ENCODE measurements around the gene SMARCA2.

Gene SMARCA2

DNA sequence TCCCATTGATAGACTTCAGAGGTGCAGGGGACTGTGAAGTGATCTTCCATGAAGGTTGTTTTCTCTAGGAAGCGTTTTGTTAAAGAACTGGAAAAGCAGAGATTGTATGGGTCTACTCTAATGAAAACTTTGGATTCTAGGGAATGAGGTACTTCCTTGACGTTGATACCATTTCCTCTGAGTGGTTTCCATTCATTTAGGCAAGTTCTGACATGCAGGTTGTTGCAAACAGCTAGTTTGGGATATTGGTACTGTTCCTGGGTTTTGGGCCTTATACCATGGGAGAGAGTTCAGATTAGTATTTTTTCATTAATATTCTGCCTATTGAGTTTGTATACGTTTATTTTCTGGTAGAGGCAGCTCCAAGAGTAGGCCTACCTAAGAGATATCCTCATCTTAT is 25.7 kb downstream of the SMARCA2 start:
- no peak for DNase-seq (ENCODE audit: low spot score)

DNA sequence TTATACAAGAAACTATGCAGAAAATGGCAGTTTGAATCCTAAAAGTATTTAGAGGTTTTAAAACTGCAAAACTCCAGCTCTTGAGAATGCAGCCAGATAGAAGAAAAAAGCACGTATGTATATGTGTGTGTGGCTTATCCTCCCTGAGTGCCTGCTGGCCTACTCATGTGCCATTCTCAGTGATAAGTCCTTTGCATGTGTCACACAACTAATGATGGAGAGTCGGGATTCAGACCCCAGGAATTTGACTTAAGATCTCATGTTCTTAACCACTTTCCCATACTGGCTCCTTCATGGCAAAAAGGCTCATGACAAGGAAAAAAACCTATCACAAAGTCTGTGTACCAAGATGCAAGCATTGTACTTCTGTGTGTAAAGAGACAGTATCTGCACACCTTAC is 26.6 kb downstream of the SMARCA2 start:
- no peak for DNase-seq (ENCODE audit: low spot score)

DNA sequence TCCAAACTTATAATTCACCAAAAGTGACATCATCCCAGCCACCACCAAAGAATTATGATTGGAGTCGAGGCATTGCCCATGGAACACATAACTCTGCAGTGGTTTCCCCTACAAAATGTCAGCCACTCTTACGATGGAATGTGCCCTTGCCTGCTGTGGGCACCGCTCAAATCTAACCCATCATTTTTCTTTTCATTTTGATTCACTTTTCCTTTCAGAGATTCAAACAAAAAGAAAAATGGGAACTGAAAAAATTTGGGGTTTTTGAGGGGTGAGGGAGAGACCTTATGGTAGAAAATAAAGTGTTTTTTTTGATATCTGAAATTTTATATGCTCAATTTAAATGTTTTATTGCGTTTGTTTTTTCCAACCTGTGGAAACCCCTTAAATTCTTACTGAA is 28.1 kb downstream of the SMARCA2 start:
- no peak for DNase-seq (ENCODE audit: low spot score)

DNA sequence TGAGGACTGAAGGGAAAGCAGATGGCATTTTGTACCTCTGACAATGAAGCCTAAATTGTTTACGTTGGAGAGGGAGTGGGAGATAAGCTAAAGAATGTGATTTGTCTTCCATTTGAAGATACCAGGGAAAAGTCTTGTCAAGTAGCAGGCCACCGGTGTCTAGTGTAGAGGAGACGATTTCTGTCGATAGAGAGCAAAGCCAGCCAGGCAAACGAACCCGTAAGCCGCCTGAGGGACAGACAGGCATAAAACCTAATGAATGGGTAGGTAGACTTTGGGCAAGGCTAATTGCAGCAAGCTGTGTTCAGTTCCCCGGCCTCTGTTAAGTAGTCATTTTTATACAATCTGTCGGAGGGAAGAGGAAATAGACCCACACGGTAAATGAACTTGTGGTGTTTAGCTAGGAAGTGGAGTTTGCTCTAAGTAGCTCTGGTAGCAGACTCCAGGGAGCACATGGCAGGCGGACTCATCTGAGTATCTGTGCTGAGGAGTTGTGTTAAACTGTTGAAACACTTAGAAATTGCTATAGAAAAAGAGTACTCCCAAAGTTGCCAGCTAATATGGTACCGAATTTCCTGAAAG is 28.8 kb downstream of the SMARCA2 start:
- DNase-seq (ENCODE audit: low spot score), result no peak

DNA sequence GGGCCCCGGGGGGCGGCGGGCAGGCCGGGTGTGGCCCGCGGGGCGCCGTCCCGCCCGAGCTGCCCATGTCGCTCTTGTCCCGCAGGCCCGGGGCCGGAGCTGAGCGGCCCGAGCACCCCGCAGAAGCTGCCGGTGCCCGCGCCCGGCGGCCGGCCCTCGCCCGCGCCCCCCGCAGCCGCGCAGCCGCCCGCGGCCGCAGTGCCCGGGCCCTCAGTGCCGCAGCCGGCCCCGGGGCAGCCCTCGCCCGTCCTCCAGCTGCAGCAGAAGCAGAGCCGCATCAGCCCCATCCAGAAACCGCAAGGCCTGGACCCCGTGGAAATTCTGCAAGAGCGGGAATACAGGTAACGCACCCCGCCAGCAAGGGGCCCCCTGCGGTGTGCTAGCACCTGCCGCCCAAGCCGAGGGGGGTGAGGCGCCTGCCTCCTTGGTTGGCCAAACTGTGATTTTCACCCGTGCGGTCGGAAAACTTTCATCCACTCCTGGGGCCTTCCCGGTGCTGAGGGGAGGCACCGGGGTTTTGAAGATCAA is 32.1 kb downstream of the SMARCA2 start:
- no peak for DNase-seq (ENCODE audit: low spot score)

DNA sequence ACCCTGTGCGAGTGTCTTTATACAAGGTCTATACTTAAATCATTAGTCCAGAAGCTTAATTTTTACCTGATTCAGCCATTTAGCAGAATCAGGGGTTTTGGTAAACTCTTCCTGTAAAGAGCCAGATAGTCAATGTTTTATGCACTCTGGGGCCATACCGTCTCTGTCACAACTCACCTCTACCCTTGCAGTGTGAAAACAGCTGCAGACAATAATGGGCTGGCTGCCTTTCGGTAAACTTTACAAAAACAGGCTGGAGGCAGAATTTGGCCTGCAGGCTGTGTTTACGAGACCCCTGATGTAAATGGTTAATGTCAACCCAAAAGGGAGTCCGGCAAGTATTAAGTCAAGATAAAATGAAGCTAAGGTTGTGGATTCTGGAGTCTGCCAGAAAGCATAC is 32.8 kb downstream of the SMARCA2 start:
- no peak for DNase-seq (ENCODE audit: low spot score)

DNA sequence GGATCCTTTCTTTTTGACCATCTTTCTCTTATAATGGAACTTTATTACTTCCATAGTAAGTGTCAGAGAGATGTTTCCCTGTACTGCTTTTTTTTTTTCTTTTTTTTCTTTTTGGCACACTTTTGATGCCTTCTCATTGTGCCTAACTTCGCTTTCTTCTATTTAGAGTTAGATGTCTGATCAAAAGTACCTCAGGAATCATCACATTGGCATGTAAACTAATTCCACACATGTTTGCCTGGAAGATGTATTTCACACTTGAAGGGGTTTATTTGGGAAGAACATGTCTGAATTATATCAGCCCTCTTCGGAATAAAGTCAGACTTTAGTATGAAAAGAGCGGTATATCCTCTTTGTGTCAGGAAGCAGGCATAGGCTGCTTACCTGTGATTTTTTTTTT is 35.1 kb downstream of the SMARCA2 start:
- no peak for DNase-seq (ENCODE audit: low spot score)

DNA sequence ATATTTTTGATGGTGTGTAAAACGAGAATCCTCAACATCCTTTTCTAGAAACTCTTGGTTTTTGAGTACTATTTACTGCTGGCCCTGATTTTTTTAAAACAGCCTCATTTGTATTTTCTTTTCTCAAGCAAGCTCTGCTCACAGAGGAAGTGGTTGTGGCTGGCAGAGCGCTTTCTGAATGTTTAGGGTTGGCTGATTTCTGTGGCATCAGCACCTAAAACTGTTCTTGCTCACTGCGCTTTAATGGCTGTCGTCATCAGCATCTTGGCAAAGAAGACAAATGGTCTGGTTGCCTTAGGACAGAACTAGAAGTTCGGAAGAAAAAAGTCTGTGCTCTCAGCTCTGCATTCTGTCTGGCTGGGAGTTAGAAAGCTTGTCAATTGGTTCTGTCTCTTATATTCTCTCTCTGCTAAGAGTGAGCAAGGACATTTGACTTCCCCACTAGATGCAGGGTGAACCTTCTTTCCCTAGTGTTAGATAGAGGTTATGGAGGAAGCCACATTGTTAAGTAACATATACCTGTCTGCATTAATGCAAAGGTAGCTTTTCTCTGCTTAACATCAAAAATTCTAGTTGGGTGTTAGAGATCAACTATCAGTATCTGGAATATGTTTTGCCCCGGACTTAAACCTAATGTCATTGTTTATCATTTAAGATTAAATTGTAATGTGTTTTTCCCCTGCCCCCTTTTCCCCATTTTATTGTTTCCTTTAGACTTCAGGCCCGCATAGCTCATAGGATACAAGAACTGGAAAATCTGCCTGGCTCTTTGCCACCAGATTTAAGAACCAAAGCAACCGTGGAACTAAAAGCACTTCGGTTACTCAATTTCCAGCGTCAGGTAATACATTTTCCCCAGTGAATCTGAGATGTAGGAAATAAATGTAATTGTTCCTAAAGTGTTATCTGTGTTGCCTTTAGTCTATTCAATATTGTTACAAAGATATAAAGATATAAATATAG is 39.0 kb downstream of the SMARCA2 start:
- no peak for DNase-seq (ENCODE audit: low spot score)

DNA sequence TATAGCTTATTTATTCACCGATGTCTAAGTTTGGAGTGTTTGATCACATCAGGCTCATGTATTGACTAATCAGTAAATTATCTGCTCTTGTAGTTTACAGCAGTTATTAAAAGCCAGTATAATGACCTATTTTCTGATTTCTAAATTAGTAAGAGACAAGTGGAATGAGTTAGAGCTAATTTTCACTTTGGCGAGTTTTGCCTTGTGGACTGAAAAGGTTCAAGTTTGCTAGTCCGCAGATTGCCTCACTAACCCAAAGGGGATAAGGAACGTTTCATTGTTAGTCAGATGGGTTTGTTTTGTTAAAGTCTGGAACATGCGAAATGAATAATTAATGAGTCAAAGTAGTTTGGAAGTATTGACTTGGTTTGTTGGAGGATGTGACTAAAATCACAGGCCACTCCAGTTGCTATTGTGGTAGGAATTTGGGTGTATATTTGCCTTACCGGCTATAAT is 40.1 kb downstream of the SMARCA2 start:
- DNase-seq (ENCODE audit: low spot score), result no peak

DNA sequence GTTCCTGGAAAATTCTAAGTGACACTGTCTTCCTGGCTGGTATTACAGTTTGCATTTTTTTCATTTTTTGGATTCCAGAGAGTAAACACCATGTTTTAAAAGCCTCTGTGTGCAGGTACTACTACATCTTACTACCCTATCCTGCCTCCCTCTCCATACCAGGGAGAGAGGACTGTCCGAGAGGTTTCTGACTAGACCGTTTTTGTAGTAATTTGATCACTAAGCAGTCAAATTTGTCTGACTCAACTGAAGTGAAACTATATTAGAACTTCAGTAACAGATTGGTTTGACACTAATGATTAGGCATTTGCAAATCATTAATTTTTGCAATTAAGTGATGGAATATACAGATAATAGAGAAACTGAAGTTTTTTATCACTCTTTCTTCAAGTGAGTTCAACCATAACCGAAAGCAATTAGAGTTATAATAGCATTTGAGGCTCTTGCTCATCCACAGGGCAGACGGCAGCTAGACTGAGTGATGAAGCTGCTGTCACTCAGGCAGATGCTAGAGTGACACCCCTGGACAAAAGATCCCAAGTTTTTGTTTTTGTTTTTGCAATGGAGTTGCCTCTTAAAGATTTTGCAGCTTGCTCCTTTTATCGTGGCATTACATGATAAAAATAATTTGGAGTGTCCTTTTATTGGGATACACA is 44.3 kb downstream of the SMARCA2 start:
- no peak for DNase-seq (ENCODE audit: low spot score)

DNA sequence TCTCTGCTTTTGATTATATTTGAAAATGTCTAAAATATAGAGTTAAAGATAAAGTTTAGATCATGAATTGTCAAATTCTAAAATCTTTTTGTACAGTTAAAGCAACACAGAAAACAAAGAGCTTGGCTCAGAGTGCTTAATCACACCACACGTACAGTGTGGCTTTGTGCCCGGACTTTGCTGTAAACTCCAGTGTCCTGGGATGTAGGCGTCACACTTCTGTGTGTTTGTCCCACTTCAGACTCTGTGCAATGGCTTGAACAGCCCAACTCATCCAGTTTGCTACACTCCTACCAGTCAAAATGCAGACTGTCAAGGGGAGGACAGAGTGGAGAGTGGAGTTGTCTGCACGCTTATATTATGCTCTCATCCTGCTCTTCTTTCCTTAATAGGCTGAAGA is 45.3 kb downstream of the SMARCA2 start:
- DNase-seq (ENCODE audit: low spot score), result no peak

DNA sequence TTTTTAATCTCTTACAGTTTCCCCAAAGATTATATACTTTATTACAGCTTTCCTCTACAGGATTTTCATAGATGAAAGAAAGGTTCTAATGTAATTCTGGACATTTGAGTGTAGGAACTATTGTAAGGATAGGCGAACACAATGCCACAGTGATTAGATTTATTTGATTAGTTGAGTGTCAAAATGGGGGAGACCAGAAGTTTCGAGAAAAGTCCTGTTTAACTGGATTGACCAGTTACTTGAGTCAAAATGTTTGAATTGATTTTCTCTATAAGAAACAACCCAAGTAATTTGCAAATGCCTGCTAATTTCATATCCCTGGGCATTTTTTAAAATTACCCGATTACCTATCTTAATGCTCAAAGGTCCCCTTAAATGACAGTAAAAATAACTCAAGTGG is 50.6 kb downstream of the SMARCA2 start:
- DNase-seq (ENCODE audit: low spot score), result no peak

DNA sequence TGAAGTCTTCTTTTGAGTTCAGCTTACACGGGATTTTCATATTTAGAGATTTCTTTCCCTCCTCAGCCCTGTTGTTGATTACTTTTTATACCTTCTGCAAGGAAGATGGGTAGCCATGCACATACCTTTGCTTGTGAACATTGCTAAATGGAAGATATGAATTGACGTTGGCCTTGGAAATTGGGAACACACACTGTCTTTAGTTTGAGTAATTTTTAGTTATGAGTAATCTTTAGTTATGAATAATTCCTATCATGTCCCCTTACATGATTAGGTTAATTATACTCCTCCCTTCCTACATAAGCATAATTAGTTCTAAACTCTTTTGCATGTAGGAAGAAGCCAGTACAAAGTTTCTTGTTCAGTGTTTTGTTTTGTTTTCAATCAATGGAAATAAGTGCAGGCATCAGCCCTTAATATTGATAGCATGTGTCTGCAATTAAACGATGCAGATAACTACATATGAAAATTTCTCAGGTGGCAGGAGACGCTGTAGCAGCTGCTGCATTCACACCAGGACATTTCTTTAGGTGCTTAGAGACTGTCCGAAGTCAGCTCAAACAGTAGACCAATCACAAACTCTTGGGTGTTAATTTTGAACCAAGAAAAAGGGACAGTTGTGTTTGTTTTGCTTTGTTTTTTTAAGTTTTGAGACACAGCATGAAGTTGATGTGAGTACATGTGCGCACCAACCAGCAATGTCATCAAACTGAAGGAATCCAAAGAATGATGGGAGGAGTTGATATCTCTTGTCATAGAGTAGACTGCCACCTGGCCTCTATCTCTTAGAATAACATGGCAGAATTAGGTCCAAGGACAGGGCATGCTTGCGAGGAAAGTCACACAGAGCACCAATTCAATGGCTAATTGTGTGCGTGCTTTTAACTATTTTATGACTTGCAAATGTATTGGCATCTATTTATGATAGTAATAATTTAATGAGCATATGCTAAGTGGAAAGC is 51.4 kb downstream of the SMARCA2 start:
- no peak for DNase-seq (ENCODE audit: low spot score)

DNA sequence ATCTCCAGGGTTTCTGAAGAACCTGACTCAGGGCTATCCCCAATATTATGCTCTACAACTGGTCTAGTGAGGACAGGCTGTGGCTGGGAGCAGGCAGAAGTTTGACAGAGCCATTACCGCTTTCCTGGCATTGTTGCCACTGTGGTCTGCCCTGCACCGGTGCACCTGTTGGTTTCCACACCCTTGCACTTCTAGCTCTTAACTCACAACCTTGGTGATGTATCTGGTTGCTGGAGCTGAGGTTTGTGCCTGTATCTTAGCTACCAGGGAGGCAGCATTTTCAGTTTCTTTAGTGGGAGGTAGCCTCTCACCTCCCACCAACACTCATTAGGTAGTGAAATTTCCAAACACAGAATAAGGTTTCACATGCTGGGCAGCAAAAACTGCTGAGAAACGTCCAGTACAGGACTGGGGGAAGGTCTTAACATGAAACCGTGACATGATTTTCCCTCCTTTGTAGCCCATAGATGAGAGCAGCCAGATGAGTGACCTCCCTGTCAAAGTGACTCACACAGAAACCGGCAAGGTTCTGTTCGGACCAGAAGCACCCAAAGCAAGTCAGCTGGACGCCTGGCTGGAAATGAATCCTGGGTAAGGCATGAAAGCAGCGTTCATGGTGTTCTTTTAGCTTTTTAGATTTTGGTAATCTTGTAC is 57.7 kb downstream of the SMARCA2 start:
- DNase-seq (ENCODE audit: low spot score), result no peak

DNA sequence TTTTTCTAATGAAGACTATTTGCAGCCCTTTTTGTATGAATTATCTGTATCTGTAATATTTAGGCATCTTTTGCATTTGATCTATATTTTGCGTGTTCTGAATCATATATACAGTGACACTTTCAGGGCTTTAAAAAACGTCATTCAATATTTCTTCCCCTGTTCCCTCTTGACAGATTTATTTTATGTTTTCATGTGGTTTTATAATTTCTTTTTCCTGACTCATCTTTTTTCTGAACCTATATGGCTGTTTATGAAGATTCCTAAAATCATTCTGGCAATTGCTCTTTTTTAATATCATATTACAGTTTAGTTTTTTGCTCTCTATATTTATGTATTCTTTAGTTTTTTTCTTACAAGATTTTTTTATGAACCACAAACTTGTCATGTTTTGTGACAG is 67.6 kb downstream of the SMARCA2 start:
- no peak for DNase-seq (ENCODE audit: low spot score)

DNA sequence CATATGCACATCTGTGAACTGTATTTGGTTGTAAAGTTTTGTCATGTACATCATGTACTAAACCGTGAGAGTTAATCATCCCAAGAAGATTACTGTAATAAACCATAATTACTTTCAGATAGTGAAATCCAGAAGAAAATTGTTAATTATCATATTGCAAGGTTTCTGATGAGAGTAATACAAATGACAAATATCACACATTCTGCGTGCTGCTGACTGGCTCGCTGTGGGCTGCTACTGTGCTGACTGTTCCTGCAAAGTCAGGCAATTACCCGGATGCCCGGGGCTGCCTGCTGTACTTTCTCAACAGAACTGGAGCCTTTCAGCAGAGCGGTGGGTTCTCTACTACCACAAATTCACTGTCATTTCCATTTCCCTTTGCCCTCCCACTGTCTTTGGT is 68.3 kb downstream of the SMARCA2 start:
- DNase-seq (ENCODE audit: low spot score), result no peak

DNA sequence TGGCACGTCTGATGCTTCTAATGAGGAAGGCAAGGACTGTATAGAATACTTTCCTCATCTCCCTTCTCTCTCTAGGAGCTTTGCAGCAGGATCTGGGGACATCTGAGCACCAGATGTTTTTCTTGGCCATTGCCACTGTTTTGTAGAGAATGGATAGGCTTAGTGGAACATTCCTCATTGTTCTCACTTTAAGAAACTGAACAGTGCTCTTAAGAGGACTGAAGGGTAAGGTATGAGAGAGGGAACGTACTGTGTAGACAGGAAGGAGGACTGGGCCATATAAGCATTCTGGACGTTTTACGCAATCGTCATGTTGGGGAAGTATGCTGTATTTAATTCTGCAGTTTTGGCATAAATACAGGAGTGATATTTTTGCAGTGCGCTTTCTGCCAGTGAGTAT is 70.6 kb downstream of the SMARCA2 start:
- no peak for DNase-seq (ENCODE audit: low spot score)

DNA sequence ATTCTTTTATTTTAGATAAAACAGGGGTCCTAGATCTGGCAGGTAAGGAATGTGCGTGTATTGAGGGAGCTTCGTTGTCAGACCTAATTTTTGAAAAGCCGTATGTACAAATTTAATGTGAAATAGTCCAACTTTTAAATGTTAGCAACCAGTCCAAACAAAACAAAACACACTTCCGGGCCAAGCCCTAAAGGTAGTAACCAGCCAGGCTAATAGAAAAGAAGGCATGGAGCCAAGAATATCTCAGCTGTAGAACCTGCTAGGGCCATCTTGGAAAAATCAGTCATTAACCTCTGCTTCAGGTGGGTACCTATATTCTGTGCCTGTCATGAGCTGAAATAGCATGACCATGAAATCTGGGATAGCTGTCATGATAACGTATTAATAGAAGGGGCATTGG is 71.0 kb downstream of the SMARCA2 start:
- no peak for DNase-seq (ENCODE audit: low spot score)

DNA sequence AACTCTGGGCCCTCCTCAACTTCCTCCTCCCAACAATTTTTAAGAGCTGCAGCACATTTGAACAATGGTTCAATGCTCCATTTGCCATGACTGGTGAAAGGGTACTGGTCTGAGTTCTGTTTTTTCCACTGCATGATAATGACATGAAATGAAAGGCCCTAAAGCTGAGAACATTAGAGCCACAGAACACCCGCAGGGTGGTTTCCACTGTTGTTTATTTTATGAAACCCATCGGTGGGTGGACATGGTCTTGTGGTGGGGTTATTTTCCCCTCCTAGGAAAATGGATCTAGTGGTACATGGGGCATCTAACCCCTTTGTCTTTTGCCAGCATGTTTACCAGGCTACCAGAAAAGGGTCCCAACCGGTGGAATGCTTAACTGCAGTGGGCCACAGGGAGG is 71.8 kb downstream of the SMARCA2 start:
- no peak for DNase-seq (ENCODE audit: low spot score)

DNA sequence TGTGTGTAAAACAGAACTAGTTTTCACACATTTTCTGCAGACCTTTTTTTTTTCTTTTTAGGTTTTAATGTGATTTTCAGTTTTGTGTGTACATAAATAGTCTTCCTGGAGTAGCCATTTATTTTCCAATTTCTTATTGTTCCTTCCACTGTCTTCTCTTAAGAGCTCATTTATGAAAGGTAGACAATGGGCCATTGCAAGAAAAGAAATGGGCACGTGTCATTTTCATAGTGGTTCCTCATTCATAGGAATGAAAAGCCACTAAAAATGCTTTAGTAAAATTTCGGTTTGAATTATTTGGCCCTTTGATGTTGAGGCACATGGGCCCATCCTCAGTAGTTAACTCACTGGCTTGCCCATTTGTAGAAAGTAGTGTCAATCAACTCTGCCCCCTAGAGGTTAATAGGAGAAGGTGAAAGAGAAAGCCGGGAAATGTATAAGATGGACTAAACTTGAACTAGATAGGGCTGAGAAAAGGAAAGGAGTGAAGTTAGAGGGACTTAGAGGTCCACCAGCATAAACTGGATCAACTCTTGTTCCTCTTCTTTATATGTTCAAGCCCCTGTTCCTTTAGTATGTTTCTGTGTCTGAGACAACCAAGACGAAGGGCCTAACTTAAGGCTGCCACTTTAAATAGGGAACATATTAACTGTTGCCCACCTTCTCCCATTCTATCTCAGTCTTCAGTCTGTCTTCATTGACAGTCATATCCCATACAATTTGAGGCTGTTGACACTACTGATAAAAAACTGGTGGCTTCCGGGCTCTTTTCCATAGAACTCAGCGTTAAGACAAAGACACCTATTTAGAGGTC is 72.6 kb downstream of the SMARCA2 start:
- DNase-seq (ENCODE audit: low spot score), result no peak
